Parathyroid adenoma (tissue), 2 donors: ENCODE results near the gene ARMC8.
"Not testable (repeated sequence)": the region's sequence is repeated elsewhere in the genome, so short reads cannot be mapped to it uniquely, and the experiment has no call there.

ENCODE experiments used
- H2AFZ ChIP-seq: fragments of 300-600 bp; sonication (generic); one replicate; pipeline ENCODE4 v1.7.0; 2017; ENCODE audit warnings: antibody characterized with exemption, mild to moderate bottlenecking
- H3K27ac ChIP-seq: fragments of 300-600 bp; sonication (generic); one replicate; pipeline ENCODE4 v1.7.0; 2017
- H3K27me3 ChIP-seq: fragments of 300-600 bp; sonication (generic); one replicate; pipeline ENCODE4 v1.7.0; 2017; ENCODE audit warnings: low read length; ENCODE audit not compliant: control insufficient read depth, insufficient read depth
- H3K36me3 ChIP-seq: fragments of 300-600 bp; sonication (generic); one replicate; pipeline ENCODE4 v1.7.0; 2017; ENCODE audit warnings: low read length; ENCODE audit not compliant: control insufficient read depth, insufficient read depth
- H3K4me1 ChIP-seq: fragments of 300-600 bp; sonication (generic); one replicate; pipeline ENCODE4 v1.7.0; 2017; ENCODE audit warnings: control low read depth
- H3K4me2 ChIP-seq: fragments of 300-600 bp; sonication (generic); one replicate; pipeline ENCODE4 v1.7.0; 2017; ENCODE audit warnings: low read length
- H3K4me3 ChIP-seq: fragments of 300-600 bp; sonication (generic); one replicate; pipeline ENCODE4 v1.7.0; 2017; ENCODE audit warnings: low read depth, low read length
- H3K79me2 ChIP-seq: fragments of 300-600 bp; sonication (generic); one replicate; pipeline ENCODE4 v1.7.0; 2017; ENCODE audit warnings: control low read depth
- H3K9ac ChIP-seq: fragments of 300-600 bp; sonication (generic); one replicate; pipeline ENCODE4 v1.7.0; 2017; ENCODE audit warnings: mild to moderate bottlenecking
- H3K9me3 ChIP-seq: fragments of 300-600 bp; sonication (generic); one replicate; pipeline ENCODE4 v1.7.0; 2017; ENCODE audit warnings: low read length; ENCODE audit not compliant: control insufficient read depth
- TF ChIP-seq, protein P1 (sequence below): fragments of 300-600 bp; sonication (generic); IDR thresholded peaks from one replicate; pipeline ENCODE4 v1.7.0; 2017; ENCODE audit warnings: antibody characterized with exemption, mild to moderate bottlenecking
- donor health status: primary hyperparathyroidism.

The ARMC8 gene, protein sequence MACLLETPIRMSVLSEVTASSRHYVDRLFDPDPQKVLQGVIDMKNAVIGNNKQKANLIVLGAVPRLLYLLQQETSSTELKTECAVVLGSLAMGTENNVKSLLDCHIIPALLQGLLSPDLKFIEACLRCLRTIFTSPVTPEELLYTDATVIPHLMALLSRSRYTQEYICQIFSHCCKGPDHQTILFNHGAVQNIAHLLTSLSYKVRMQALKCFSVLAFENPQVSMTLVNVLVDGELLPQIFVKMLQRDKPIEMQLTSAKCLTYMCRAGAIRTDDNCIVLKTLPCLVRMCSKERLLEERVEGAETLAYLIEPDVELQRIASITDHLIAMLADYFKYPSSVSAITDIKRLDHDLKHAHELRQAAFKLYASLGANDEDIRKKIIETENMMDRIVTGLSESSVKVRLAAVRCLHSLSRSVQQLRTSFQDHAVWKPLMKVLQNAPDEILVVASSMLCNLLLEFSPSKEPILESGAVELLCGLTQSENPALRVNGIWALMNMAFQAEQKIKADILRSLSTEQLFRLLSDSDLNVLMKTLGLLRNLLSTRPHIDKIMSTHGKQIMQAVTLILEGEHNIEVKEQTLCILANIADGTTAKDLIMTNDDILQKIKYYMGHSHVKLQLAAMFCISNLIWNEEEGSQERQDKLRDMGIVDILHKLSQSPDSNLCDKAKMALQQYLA

DNA sequence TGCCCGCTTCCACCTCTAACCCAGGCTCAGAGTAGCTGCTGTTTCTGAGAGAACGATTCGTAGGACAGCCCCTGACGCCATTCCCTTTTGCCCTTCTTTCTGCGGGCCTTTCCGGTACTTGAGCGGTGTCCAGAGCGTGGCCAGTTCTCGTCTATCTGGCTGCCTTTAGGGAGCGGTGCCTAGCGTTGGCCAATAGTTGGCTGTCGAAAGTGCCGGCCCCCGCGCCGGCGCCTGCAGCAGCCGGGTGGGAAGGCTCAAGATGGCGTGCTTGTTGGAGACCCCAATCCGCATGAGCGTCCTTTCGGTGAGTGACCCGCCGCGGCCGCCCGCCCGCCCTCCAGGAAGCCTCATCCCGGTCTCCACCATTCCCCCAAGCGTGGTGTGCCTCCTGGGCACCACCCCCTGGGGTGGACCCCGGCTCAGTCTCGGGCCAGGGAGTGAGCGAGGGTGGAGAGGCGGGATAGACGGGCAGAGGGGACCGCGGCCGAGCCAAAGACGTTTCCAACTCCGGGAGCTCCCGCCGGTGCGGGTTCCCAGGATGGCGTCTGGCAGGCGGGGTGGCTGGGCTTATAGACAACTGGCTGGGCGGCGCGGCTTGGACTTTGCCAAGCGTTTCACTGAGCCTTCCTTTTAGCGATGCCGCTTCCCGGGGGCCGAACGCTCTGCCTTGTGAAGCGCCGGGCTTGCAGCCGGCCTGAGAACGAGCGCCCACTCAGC, at the start of gene ARMC8:
Gene ARMC8 (plus strand): TSS at position 6 of the 717 bp plus-strand sequence. CDS start 254 bp downstream, at position 260.
- H3K27ac ChIP-seq = peak within 1 kb of the TSS; percentile 92
- peaks cover 30% of the 10 kb centered on the region for H3K79me2 ChIP-seq
- H3K4me3 ChIP-seq = peak within 1 kb of the TSS; percentile 65
- no peaks in the 10 kb centered on the region for H3K36me3 ChIP-seq
- H3K4me2 ChIP-seq = peak within 1 kb of the TSS; percentile 77
- H3K4me1 ChIP-seq = peaks cover 9% of the 10 kb centered on the region
- peak within 1 kb of the TSS; percentile 84 for H2AFZ ChIP-seq
- TF ChIP-seq, protein P1, sequence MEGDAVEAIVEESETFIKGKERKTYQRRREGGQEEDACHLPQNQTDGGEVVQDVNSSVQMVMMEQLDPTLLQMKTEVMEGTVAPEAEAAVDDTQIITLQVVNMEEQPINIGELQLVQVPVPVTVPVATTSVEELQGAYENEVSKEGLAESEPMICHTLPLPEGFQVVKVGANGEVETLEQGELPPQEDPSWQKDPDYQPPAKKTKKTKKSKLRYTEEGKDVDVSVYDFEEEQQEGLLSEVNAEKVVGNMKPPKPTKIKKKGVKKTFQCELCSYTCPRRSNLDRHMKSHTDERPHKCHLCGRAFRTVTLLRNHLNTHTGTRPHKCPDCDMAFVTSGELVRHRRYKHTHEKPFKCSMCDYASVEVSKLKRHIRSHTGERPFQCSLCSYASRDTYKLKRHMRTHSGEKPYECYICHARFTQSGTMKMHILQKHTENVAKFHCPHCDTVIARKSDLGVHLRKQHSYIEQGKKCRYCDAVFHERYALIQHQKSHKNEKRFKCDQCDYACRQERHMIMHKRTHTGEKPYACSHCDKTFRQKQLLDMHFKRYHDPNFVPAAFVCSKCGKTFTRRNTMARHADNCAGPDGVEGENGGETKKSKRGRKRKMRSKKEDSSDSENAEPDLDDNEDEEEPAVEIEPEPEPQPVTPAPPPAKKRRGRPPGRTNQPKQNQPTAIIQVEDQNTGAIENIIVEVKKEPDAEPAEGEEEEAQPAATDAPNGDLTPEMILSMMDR = no peak
- H3K9me3 ChIP-seq = no peaks in the 10 kb centered on the region
- H3K9ac ChIP-seq = peak within 1 kb of the TSS; percentile 51
- no peaks in the 10 kb centered on the region for H3K27me3 ChIP-seq

DNA sequence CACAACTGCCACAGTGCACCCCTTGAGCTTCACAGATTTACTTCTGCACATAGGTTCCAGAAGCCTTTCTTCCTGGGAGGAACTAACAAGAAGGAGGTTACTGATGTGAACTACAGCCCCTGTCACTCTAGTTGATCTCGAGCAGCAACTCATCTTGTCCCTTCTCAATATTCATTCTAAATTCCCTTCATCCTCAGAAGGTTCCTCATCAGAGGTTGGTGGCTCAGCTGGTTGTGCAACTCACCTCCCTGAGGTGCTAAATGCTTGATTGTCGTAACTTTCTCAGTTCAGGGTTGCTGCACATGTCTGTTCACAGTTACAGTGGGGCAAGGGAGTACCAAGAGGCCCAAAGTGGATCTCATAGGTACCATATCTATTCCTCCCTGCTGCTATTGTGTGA, 49.2 kb upstream of the ARMC8 start:
- Histone ChIP-seq H3K36me3 (no peaks in the 10 kb centered on the region), H3K79me2 (no peaks in the 10 kb centered on the region), H3K27me3 (no peaks in the 10 kb centered on the region), H3K9ac (no peak overlapping the region), H3K27ac (no peak overlapping the region), H2AFZ (no peak overlapping the region), H3K4me2 (no peak overlapping the region), H3K4me1 (no peaks in the 10 kb centered on the region), H3K4me3 (no peak overlapping the region), H3K9me3 (no peaks in the 10 kb centered on the region)
- TF ChIP-seq, protein P1 = no peak

DNA sequence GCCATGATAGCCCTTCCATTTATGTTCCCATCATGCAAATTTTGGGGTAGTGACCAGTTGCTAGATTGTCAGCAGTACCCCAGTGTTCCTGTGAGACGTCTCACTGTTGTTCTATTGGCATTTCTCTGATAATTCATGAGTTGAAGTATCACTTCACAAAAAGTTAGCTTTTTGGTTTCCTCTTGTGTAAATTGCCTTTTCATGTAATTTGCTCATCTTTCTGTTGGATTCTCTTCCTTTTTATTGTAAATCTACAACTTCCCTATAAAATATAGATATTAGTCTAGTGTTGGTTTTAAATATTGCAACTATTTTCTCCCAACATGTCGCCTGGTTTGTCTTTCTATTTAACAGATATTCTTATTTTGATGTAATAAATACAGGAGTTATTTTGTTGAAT, 47.4 kb upstream of the ARMC8 start:
- no peaks in the 10 kb centered on the region for H3K79me2 ChIP-seq
- H3K9ac ChIP-seq = no peak overlapping the region
- H2AFZ ChIP-seq = no peak overlapping the region
- H3K4me3 ChIP-seq = no peak overlapping the region
- no peak overlapping the region for H3K4me2 ChIP-seq
- no peaks in the 10 kb centered on the region for H3K27me3 ChIP-seq
- no peaks in the 10 kb centered on the region for H3K36me3 ChIP-seq
- TF ChIP-seq, protein P1 = no peak
- no peaks in the 10 kb centered on the region for H3K4me1 ChIP-seq
- H3K9me3 ChIP-seq = no peaks in the 10 kb centered on the region
- no peak overlapping the region for H3K27ac ChIP-seq

DNA sequence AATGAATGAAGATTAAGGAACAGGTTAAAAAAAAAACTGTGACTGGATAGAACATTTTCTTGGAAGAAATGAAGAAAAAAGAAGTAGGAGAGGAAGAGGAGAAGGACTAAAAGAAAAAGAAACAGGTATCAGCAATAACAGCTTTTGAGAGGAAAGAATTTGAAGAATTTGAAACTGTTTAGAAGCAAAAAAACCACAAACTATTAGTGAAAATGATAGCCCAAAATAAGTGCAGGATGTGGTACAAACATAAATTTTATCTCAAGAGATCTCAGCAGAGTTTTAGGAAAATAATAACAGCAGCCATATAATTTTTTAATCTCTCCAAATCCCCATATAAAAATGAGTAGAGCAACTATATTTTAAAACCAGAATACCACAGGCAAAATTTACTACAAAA, 46.2 kb upstream of the ARMC8 start:
- Histone ChIP-seq H3K27ac (no peak overlapping the region), H3K9ac (no peak overlapping the region), H3K4me3 (no peak overlapping the region), H3K79me2 (no peaks in the 10 kb centered on the region), H3K27me3 (no peaks in the 10 kb centered on the region), H3K4me1 (no peaks in the 10 kb centered on the region), H3K4me2 (no peak overlapping the region), H3K9me3 (no peaks in the 10 kb centered on the region), H3K36me3 (no peaks in the 10 kb centered on the region), H2AFZ (no peak overlapping the region)
- TF ChIP-seq, protein P1 = no peak

DNA sequence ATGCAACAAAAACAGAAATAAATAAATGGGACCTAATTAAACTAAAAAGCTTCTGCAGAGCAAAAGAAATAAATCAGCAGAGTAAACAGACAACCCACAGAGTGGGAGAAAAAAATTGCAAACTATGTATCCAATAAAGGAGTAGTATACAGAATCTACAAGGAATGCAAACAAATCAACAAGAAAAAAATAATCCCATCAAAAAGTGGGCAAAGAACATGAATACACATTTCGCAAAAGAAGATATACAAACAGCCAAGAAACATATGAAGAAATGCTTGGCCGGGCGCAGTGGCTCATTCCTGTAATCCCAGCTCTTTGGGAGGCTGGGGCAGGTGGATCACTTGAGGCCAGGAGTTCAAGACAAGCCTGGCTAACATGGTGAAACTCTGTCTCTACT, 44.9 kb upstream of the ARMC8 start:
- H3K9me3 ChIP-seq, H2AFZ ChIP-seq, H3K9ac ChIP-seq, H3K4me3 ChIP-seq, H3K27ac ChIP-seq, H3K27me3 ChIP-seq, H3K36me3 ChIP-seq, H3K4me2 ChIP-seq, H3K79me2 ChIP-seq, H3K4me1 ChIP-seq: not testable (repeated sequence)
